Measurements from ENCODE around the gene SPATA31A3.
"Not testable (repeated sequence)": the region's sequence is repeated elsewhere in the genome, so short reads cannot be mapped to it uniquely, and the experiment has no call there.

The SPATA31A3 gene

GRCh38 chr9:66992450-66992849 is at the start of gene SPATA31A3:
Gene SPATA31A3 (minus strand): TSS chr9:66992550. CDS start chr9:66992521, 29 bp downstream.
- not testable (repeated sequence) for DNase-seq

GRCh38 chr9:66952576-66952975 is 39.8 kb downstream of the SPATA31A3 start:
- DNase-seq: not testable (repeated sequence)

DNA sequence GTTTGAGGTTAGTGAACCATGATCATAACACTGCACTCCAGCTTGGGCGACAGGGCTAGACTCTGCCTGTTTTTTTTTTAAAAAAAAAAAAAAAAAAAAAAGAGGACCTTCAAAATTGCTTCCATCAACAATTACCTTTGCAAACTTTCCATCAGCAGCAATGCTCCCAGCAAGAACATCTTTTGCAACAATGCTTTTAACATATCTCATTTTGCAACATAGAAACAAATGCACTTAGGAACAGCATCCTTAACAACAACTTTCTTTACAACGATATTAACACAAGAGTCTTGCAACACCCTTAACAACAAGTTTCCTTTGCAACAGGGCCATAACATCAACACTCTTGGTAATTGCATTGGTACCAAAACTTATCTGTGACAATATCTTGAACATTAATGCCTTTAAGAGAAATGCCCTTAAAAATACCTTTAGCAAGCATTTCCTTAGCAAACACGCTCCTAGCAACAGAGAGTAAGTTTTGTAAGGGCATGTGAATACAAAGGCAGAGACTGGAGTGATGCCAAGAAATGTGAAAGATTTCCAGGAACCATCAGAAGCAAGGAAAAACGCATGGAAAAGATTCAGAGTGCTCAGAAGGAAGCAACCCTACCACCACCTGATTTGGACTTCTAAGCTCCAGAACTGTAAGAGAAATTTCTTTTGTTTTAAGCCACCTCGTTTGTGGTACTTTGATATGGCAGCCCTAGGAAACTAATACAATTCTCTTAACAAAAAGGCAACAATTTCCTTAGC is 49.8 kb downstream of the SPATA31A3 start:
- not testable (repeated sequence) for DNase-seq

DNA sequence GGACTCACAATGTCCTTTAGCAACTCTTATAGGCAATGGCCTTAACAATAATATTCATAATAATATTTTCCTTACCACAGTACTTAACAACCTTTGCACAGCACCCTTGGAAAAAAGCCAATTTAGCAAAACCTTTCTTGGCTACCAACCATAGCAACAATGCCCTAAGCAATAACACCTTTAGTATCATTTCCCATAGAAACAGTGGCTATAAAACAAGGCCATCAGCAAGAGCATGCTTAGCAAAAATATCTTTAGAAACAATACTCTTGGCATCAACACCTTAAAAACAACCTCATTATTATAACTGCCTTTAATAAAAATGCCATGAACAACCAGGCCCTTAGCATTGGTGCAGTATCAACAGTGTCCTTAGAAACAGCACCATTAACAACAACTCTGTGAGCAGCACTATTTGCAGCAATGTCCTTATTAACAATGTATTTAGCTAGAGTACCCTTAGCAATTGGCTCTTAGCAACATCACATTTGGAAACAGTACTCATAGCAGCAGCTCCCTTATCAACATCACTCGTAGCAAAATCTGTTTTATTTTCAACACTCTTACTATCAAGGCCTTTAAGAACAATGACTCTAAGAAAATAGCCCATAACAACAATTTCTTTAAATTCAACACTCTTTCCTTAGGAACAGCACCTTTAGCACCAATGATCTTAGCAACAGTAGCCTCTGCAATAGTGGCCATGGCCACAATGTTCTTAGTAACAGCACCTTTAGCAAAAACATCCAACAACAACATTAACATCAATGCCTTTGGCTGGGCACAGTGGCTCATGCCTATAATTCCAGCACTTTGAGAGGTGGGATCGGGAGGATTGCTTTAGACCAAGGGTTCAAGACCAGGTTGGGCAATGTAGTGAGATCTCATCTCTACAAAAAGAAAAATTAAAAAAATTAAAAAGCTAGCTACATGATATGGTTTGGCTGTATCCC is 52.2 kb downstream of the SPATA31A3 start:
- not testable (repeated sequence) for DNase-seq

- not testable (repeated sequence) for DNase-seq
Measured at GRCh38 chr9:66938322-66938721, 54.0 kb downstream of the SPATA31A3 start.

GRCh38 chr9:66937662-66938061 is 54.7 kb downstream of the SPATA31A3 start:
- DNase-seq: not testable (repeated sequence)
